ENCODE results near the gene OR51V1.
"Not testable (repeated sequence)": the region's sequence is repeated elsewhere in the genome, so short reads cannot be mapped to it uniquely, and the experiment has no call there.

Gene OR51V1

DNA sequence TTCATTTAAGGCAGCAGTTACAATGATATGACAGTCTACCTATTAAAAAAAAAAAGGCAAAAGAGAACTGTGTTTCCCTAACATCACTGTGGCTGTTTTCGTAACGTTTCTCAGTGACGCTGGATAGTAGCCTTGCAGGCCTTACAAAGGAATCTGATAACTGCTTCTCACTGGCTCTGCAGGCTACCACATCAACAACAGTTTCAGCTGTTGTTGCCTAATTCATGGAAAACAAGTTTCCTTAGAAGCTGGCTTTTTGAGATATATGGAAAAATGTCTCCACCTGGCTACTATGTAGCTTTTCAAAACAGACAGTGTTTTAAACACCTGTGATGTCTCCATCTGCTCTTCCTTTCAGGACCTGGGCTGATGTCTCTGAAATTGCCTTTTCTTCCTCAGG is 3.8 kb downstream of the OR51V1 start:
- no peak overlapping the region for H3K27ac ChIP-seq
- TF ChIP-seq, protein P1, sequence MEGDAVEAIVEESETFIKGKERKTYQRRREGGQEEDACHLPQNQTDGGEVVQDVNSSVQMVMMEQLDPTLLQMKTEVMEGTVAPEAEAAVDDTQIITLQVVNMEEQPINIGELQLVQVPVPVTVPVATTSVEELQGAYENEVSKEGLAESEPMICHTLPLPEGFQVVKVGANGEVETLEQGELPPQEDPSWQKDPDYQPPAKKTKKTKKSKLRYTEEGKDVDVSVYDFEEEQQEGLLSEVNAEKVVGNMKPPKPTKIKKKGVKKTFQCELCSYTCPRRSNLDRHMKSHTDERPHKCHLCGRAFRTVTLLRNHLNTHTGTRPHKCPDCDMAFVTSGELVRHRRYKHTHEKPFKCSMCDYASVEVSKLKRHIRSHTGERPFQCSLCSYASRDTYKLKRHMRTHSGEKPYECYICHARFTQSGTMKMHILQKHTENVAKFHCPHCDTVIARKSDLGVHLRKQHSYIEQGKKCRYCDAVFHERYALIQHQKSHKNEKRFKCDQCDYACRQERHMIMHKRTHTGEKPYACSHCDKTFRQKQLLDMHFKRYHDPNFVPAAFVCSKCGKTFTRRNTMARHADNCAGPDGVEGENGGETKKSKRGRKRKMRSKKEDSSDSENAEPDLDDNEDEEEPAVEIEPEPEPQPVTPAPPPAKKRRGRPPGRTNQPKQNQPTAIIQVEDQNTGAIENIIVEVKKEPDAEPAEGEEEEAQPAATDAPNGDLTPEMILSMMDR (conservative IDR thresholded peaks at IDR 0.05): no peak

DNA sequence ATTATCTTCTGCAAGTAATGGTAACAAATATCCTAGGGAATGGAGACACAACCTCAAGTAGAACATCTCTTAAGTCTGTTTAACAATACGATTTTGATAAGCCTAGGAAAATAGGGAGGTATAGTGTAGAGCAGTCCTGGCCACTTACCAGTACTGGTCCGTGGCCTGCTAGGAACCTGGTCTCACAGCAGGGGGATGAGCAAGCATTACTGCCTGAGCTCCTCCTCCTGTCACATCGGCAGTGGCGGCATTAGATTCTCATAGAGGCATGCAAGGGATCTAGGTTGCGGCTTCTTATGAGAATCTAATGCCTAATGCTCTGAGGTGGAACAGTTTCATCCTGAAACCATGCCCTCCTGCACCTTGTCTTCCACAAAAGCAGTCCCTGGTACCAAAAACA is 4.4 kb downstream of the OR51V1 start:
- H3K27ac ChIP-seq: no peak overlapping the region
- TF ChIP-seq, protein P1 (conservative IDR thresholded peaks at IDR 0.05): no peak

DNA sequence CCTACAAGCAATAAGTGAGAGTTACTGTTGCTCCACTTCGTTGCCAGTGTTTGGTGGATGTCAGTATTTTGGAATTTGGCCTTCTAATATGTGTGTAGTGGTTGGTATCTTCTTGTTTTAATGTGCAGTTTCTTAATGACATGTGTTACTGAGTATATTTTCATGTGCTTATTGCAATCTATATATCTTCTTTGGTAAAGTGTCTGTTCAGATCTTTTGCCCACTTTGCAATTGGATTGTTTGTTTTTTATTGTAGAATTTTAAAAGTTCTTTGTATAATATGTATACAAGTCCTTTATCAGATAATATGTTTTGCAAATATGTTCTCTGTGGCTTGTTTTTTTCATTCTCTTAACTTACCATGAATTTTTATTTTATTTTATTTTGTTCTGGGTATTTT is 7.7 kb downstream of the OR51V1 start:
- TF ChIP-seq, protein P1 (conservative IDR thresholded peaks at IDR 0.05): no peak

DNA sequence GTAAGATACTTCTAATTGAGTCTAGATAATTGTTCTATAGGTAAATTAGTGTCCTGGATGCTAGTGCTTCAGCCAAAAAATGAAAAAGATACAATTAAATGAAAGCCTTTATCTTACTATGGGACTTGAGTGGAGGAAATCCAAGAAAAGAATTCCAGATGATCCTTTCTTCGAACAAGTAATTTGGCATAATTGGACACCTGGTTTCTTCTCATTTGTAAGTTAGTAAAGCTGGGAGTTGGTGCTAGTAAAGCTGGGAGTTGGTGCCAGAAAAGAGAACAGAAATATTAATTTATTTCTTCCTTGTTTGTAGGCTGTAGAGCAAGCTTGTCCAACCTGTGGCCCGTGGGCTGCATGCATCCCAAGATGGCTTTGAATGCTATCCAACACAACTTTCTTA is 12.3 kb downstream of the OR51V1 start:
- TF ChIP-seq, protein P1 (conservative IDR thresholded peaks at IDR 0.05): no peak
- H3K27ac ChIP-seq: no peak overlapping the region

More for the DNA sequence above, 7.7 kb downstream of the OR51V1 start:
- H3K27ac ChIP-seq: no peak overlapping the region

DNA sequence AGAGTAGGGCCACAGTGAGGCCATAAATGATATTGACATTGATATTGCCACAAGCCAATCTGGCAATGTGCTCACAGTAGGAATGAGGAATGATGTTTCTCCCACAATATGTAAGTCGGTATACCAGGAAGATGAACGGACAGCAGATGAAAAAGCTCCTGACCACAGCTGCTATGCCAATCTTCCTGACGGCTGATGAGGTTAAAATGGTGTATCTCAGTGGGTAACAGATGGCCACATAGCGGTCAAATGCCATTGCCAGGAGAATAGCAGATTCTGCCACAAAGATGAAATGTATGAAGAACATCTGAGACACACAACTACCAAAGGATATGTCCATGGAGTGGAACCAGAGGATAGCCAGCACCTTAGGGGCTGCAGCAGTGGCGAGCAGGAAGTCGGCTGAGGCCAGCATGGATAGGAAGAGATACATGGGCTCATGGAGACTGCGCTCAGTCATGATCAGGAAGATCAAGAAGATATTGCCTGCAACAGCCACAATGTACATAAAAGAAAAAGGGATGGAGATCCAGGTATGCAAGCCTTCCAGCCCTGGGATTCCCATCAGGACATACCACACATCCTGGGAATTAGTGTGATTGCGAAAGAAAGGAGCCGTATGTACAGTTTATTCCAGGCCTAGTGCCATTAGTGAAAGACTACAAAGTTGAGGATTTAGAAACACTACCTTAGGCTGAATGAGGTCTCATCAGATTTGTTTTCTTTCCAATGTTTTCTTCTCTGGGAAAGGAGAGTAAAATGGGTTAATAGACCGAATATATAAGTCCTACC is 22.2 kb downstream of the OR51V1 start:
- TF ChIP-seq, protein P1 (conservative IDR thresholded peaks at IDR 0.05): no peak
- no peak overlapping the region for H3K27ac ChIP-seq

DNA sequence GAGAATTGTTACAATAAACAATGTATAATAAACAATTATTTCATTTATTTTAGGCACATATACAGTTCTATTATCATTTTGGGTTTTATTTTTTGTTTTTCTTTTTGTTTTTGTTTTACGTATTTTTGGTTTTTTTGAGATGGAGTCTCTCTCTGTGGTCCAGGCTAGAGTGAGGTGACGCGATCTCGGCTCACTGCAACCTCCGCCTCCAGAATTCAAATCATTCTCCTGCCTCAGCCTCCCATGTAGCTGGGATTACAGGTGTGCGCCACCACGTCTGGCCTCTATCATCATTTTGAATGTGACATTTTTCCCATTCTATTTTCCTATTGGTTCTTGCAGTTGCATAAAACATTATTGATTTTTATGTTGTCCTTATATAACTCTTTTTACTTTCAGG is 25.5 kb downstream of the OR51V1 start:
- no peak overlapping the region for H3K27ac ChIP-seq
- TF ChIP-seq, protein P1 (conservative IDR thresholded peaks at IDR 0.05): no peak

DNA sequence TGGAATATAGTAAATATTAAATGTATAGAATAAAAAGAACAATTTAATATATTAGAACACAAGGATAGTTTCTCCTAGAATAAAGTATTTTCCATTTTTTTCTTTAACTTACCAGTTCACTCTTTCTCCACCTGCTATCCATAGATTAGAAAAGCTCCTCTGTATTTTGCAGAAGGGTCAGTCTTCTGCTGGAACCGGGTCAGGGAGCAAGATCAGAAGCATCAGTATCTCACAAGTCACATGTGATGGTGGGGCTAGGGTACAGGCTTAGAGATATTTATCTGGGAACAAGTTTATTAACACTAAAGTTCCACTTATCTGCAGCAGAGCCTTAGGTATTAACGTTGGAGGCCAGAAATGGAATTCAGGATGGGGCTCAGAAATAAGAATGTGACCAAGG is 28.6 kb downstream of the OR51V1 start:
- TF ChIP-seq, protein P1 (conservative IDR thresholded peaks at IDR 0.05): no peak
- H3K27ac ChIP-seq: no peak overlapping the region

DNA sequence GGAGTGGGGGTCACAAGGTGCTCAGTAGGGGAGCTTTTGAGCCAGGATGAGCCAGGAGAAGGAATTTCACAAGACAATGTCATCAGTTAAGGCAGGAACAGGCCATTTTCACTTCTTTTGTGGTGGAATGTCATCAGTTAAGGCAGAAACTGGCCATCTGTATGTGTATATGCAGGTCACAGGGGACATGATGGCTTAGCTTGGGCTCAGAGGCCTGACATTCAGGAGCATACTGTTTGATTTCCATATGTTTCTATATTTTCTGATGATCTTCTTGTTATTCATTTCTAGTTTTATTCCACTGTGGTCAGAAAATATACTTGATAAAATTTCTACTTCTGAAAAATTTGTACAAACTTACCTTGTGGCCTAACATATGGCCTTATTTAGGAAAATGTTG is 34.6 kb downstream of the OR51V1 start:
- not testable (repeated sequence) for H3K27ac ChIP-seq

DNA sequence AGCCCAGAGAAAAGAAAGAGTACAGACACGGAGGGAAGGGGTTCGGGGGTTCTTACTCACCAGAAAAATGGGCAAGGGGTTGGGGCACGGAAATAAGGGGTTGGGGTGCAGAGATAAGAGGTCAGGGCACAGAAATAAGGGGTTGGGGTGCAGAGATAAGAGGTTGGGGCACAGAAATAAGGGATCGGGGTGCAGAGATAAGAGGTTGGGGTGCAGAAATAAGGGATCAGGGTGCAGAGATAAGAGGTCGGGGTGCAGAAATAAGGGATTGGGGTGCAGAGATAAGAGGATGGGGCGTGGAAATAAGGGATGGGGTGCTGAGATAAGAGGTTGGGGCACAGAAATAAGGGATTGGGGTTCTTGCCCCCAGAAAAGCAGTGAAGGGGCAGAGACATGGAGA is 35.7 kb downstream of the OR51V1 start:
- H3K27ac ChIP-seq: not testable (repeated sequence)

DNA sequence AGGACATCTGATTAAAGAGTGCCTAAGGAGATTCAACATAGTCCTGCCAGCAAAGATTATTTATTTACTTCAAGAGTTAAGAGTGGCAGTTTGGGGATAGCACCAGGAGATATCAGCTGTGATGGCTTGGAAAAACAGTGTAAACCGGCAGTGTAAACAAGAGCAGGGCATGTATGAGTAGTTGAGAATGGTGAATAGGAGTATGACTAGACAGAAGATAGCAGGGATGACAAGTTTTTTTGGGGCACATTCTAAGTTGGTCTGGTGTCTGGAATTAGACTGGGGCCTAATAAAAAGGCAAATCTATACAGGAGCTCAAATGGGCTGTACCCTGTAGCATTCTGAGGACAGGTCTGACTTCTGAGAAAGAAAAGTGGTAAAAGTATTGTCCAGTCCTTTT is 39.4 kb downstream of the OR51V1 start:
- not testable (repeated sequence) for H3K27ac ChIP-seq

DNA sequence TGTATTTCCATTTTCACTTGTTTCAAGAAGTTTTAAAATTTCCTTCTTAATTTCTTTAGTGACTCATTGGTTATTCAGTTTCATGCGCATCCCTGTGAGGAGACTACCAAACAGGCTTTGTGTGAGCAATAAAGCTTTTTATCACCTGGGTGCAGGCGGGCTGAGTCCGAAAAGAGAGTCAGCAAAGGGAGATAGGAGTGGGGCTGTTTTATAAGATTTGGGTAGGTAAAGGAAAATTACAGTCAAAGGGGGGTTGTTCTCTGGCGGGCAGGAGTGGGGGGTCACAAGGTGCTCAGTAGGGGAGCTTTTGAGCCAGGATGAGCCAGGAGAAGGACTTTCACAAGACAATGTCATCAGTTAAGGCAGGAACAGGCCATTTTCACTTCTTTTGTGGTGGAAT is 40.3 kb downstream of the OR51V1 start:
- H3K27ac ChIP-seq: not testable (repeated sequence)
